Prostate gland (tissue), 2 donors: ENCODE measurements around the gene GPR3. TPM values are rescaled to one million over a fixed set of nuclear protein-coding genes. Genes with fewer than 3 reads are reported as not detected.

Experiments used
- DNase-seq: peaks from one replicate; pipeline ENCODE4 v3.0.0-alpha.2; 2019; ENCODE audit warnings: low spot score
- H3K27ac ChIP-seq, 2 donors: fragments of 200-600 bp; sonication (generic); 2 replicates each; pipeline ENCODE4 v1.5.1; 2017 to 2019
- H3K27me3 ChIP-seq: fragments of 200-600 bp; sonication (generic); replicated peaks from 2 replicates; pipeline ENCODE4 v1.5.1; 2019; ENCODE audit not compliant: insufficient read depth
- H3K36me3 ChIP-seq, 2 donors: fragments of 200-600 bp; sonication (generic); 1 replicate in 1 of 2; 2 replicates in 1 of 2; pipeline versions ENCODE4 v1.5.1 to v1.8.1; 2017 to 2019
- H3K4me1 ChIP-seq: fragments of 200-600 bp; sonication (generic); replicated peaks from 2 replicates; pipeline ENCODE4 v1.5.1; 2019
- H3K4me3 ChIP-seq, 2 donors: fragments of 200-600 bp; sonication (generic); 2 replicates each; pipeline ENCODE4 v1.5.1; 2017 to 2019
- H3K9me3 ChIP-seq: fragments of 200-600 bp; sonication (generic); 2 replicates; pipeline ENCODE4 v1.5.1; 2017
- POLR2A ChIP-seq: fragments of 450-650 bp; IDR thresholded peaks from one replicate; pipeline ENCODE4 v1.6.1; 2016; ENCODE audit warnings: antibody characterized with exemption, mild to moderate bottlenecking
- POLR2AphosphoS5 ChIP-seq: sonication (generic); formaldehyde crosslinking; IDR thresholded peaks from one replicate; pipeline ENCODE4 v1.6.1; 2017; ENCODE audit warnings: antibody characterized with exemption
- WGBS: methylation state at CpG from one replicate; pipeline ENCODE4 v1.1.5; 2018; 5-methylcytosine and 5-hydroxymethylcytosine counted together
- intact Hi-C: fragments of 100-400 bp; cut with DNase I; formaldehyde crosslinking; loops from one replicate; pipeline ENCODE4 v1.14.2; 2022
- total RNA-seq, 2 donors: library from RNA; depleted of rRNA; stranded (reverse); fragments of >200 nt; gene quantifications; one replicate each; pipeline ENCODE4 v1.1.0, GENCODE V29; 2016
- TF ChIP-seq, protein P1 (sequence below), 4 experiments: fragments of 200-600 bp in 2 of 4; fragments of 450-650 bp in 2 of 4; sonication (generic) in 2 of 4; IDR thresholded peaks; 1 replicate in 3 of 4; 2 replicates in 1 of 4; pipeline ENCODE4 v1.5.1; 2016 to 2019; ENCODE audit warnings: antibody characterized with exemption in 4 of 4, mild to moderate bottlenecking in 2 of 4, moderate library complexity in 2 of 4

GPR3 gene
- total RNA-seq, 2 donors from 2014 or later: 0.14 to 0.57 TPM

GRCh38 chr1:27418326-27419185 lies 26.1 kb downstream of the GPR3 start:
- no peaks in the 10 kb centered on the region for H3K27me3 ChIP-seq
- DNase-seq: peak; percentile 75
- no peak overlapping the region for H3K4me3 ChIP-seq
- H3K36me3 ChIP-seq: peaks cover 0 to 4% of the 10 kb centered on the region in 2 donors
- H3K4me1 ChIP-seq: peaks cover 11% of the 10 kb centered on the region
- 20% methylated on average over 14 of the region's 14 CpGs for WGBS
- intact Hi-C loops: loop anchor here (5.0 kb wide), 2 partner anchors 74 to 184 kb away; partner anchors contain the start of genes AHDC1 and WASF2
- peak overlapping the region; percentile 64 to 68 for H3K27ac ChIP-seq
- TF ChIP-seq POLR2AphosphoS5 (peak; percentile 89), POLR2A (no peak)
- TF ChIP-seq, protein P1, sequence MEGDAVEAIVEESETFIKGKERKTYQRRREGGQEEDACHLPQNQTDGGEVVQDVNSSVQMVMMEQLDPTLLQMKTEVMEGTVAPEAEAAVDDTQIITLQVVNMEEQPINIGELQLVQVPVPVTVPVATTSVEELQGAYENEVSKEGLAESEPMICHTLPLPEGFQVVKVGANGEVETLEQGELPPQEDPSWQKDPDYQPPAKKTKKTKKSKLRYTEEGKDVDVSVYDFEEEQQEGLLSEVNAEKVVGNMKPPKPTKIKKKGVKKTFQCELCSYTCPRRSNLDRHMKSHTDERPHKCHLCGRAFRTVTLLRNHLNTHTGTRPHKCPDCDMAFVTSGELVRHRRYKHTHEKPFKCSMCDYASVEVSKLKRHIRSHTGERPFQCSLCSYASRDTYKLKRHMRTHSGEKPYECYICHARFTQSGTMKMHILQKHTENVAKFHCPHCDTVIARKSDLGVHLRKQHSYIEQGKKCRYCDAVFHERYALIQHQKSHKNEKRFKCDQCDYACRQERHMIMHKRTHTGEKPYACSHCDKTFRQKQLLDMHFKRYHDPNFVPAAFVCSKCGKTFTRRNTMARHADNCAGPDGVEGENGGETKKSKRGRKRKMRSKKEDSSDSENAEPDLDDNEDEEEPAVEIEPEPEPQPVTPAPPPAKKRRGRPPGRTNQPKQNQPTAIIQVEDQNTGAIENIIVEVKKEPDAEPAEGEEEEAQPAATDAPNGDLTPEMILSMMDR (IDR thresholded peaks at IDR 0.05): peak in 1 of 4 experiments; percentile 14
- H3K9me3 ChIP-seq: no peaks in the 10 kb centered on the region

DNA sequence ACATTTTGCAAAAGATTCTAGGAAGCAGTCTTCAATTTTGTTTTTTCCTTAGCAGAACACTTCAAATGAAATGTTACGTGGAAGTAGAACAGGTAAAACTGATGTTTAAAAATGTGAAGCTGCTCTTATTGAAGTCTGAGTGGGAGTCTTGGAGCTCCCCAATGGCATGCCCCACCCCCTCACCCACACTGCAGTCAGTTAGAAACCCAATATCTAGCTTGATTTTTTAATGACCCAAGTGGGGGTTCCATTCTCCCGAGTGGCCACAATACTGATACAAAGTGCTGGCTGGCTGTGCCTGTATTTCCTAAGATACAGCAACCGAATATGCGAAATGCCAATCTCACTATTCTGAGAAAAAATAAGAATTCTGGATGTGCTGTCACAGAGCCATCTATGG lies 31.3 kb downstream of the GPR3 start:
- H3K4me3 ChIP-seq: no peak overlapping the region
- no peak for DNase-seq
- no peaks in the 10 kb centered on the region for H3K9me3 ChIP-seq
- H3K27ac ChIP-seq: no peak overlapping the region
- peaks cover 0 to 11% of the 10 kb centered on the region in 2 donors for H3K36me3 ChIP-seq
- H3K27me3 ChIP-seq: no peaks in the 10 kb centered on the region
- WGBS: 81% methylated on average over 4 of the region's 4 CpGs
- H3K4me1 ChIP-seq: peaks cover 15% of the 10 kb centered on the region
- intact Hi-C loops: no loop called here
- TF ChIP-seq POLR2A (no peak), POLR2AphosphoS5 (no peak)
- TF ChIP-seq, protein P1 (IDR thresholded peaks at IDR 0.05): no peak

DNA sequence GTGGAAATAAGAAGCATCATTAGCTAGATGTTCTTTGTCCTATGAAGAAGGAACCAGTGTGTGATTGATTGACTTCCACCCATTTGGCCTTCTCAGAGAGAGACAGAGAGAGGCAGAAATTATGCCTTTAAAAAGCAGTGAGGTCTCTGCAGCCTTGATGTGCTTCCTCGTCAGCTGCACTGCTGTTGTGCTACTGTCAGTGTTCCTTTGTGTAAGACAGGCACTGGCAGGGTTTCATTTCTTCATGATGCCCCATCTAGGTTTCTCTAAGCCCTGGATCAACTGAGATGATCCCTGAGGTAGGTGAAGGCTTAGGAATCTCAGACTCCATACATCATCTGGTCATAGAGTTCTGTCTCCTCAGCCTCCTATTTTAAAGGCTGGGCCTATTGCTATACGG lies 34.9 kb downstream of the GPR3 start:
- WGBS: 60% methylated on average over 2 of the region's 2 CpGs
- no peak overlapping the region for H3K4me3 ChIP-seq

GRCh38 chr1:27427816-27428315 lies 35.4 kb downstream of the GPR3 start:
- peaks cover 0 to 11% of the 10 kb centered on the region in 2 donors for H3K36me3 ChIP-seq
- no peaks in the 10 kb centered on the region for H3K27me3 ChIP-seq
- H3K4me3 ChIP-seq: no peak overlapping the region
- peak overlapping the region; percentile 48 to 70 for H3K27ac ChIP-seq
- no peak for TF ChIP-seq POLR2A
- TF ChIP-seq, protein P1 (IDR thresholded peaks at IDR 0.05): no peak
- TF ChIP-seq POLR2AphosphoS5: no peak
- WGBS: 61% methylated on average over 2 of the region's 2 CpGs
- H3K4me1 ChIP-seq: peaks cover 8% of the 10 kb centered on the region
- H3K9me3 ChIP-seq: no peaks in the 10 kb centered on the region
- intact Hi-C loops: no loop called here
- no peak for DNase-seq

More for the DNA sequence above, 34.9 kb downstream of the GPR3 start:
- TF ChIP-seq POLR2A: no peak
- no peak for TF ChIP-seq POLR2AphosphoS5
- TF ChIP-seq, protein P1 (IDR thresholded peaks at IDR 0.05): no peak
- Histone ChIP-seq H3K36me3 (peaks cover 0 to 11% of the 10 kb centered on the region in 2 donors), H3K4me1 (peaks cover 8% of the 10 kb centered on the region), H3K27ac (peak overlapping the region; percentile 48 to 70), H3K27me3 (no peaks in the 10 kb centered on the region), H3K9me3 (no peaks in the 10 kb centered on the region)
- DNase-seq: no peak
- intact Hi-C loops: no loop called here
